K562 (cell line): ENCODE measurements around the gene LRRC27. TPM values are rescaled to one million over a fixed set of nuclear protein-coding genes. Genes with fewer than 3 reads are reported as not detected.
"Not testable (repeated sequence)": the region's sequence is repeated elsewhere in the genome, so short reads cannot be mapped to it uniquely, and the experiment has no call there.

Experiments
- ATAC-seq: fragments of 200-7000 bp; cut with Tn5 transposase; 3 replicates; pipeline ENCODE4 v1.9.1; 2020; ENCODE audit warnings: moderate library complexity
- BruUV-seq: library from RNA; stranded (reverse); fragments of 400-500 nt; replicated peaks from 2 replicates; lab custom pipeline; 2021; lab: Mats Ljungman, UMichigan
- CTCF ChIA-PET: fragments of 300-600 bp; formaldehyde crosslinking; extraction: SDS; loops from one replicate; lab custom pipeline; 2021; ENCODE audit warnings: low intra/inter-chr PET ratio; lab: Yijun Ruan, JAX
- POLR2A ChIA-PET: fragments of 300-600, 350-650 bp; sonication (Branson Sonifier 250); formaldehyde crosslinking; extraction: SDS; loops from one replicate; lab custom pipeline; 2021; ENCODE audit warnings: antibody characterized with exemption, inconsistent platforms; lab: Yijun Ruan, JAX
- DNase-seq, 4 experiments: peaks; one replicate each; pipeline versions ENCODE4 v3.0.0 to v3.0.0-alpha.2; 2011 to 2018; ENCODE audit warnings: low spot score in 3 of 4, mixed read lengths in 3 of 4; ENCODE audit errors: extremely low read depth in 1 of 4
- FAIRE-seq: peaks from 2 replicates; lab custom pipeline; 2011; peaks lifted over from hg19 to GRCh38; lab: Jason Lieb, UNC
- H2AFZ ChIP-seq: 2 replicates; pipeline ENCODE4 v1.6.0; 2011; ENCODE audit warnings: low read depth, low read length, control low read depth, inconsistent platforms
- H3K27ac ChIP-seq: fragments of 200-600 bp; 3 replicates; pipeline ENCODE4 v1.8.0; 2011; ENCODE audit warnings: low read depth, mild to moderate bottlenecking, control low read depth, inconsistent platforms, low read length, moderate library complexity, mixed read lengths; ENCODE audit errors: extremely low read depth
- H3K27me3 ChIP-seq, 2 experiments: fragments of 300-600 bp in 1 of 2; 2 replicates in 1 of 2; 3 replicates in 1 of 2; pipeline versions ENCODE4 v1.6.0 to v1.8.0; 2011; ENCODE audit warnings: inconsistent platforms in 2 of 2, low read length in 2 of 2, mild to moderate bottlenecking in 1 of 2, mixed read lengths in 1 of 2, moderate library complexity in 1 of 2; ENCODE audit not compliant: control insufficient read depth in 2 of 2, insufficient read depth in 2 of 2
- H3K36me3 ChIP-seq: fragments of 300-600 bp; 3 replicates; pipeline ENCODE4 v1.8.0; 2011; ENCODE audit warnings: mild to moderate bottlenecking, low read length, inconsistent platforms; ENCODE audit not compliant: control insufficient read depth, insufficient read depth
- H3K4me1 ChIP-seq, 2 experiments: fragments of 200-600 bp in 1 of 2; replicated peaks in 1 of 2; 2 replicates in 1 of 2; 3 replicates in 1 of 2; pipeline versions ENCODE4 v1.5.1 to v1.8.0; 2011; ENCODE audit warnings: inconsistent platforms in 2 of 2, low read length in 2 of 2, mild to moderate bottlenecking in 1 of 2, mixed read lengths in 1 of 2, moderate library complexity in 1 of 2; ENCODE audit not compliant: control insufficient read depth in 2 of 2, insufficient read depth in 2 of 2
- H3K4me2 ChIP-seq: 2 replicates; pipeline ENCODE4 v1.6.1; 2011; ENCODE audit warnings: low read length, control low read depth, inconsistent platforms, mixed read lengths; ENCODE audit not compliant: insufficient read depth
- H3K4me3 ChIP-seq: fragments of 200-600 bp; sonication (generic), shearing (Covaris generic); 2 replicates; pipeline ENCODE4 v1.5.1; 2016; ENCODE audit warnings: control low read depth, inconsistent platforms
- H3K79me2 ChIP-seq: fragments of 200-600 bp; 3 replicates; pipeline ENCODE4 v1.8.0; 2011; ENCODE audit warnings: low read length, inconsistent platforms; ENCODE audit not compliant: control insufficient read depth, insufficient read depth
- H3K9ac ChIP-seq, 2 experiments: 2 replicates each; pipeline versions ENCODE4 v1.6.0 to v1.6.1; 2011; ENCODE audit warnings: low read depth in 2 of 2, low read length in 2 of 2, control low read depth in 1 of 2, inconsistent platforms in 1 of 2, mild to moderate bottlenecking in 1 of 2, mixed read lengths in 1 of 2; ENCODE audit not compliant: insufficient read depth in 1 of 2
- H3K9me1 ChIP-seq: one replicate; pipeline ENCODE4 v1.6.0; 2011; ENCODE audit warnings: inconsistent platforms, mild to moderate bottlenecking, low read length, moderate library complexity; ENCODE audit not compliant: control insufficient read depth, insufficient read depth
- H3K9me3 ChIP-seq: replicated peaks from 2 replicates; pipeline ENCODE4 v1.5.1; 2011; ENCODE audit warnings: low read depth, low read length, inconsistent platforms; ENCODE audit not compliant: control insufficient read depth, insufficient read depth
- H4K20me1 ChIP-seq: replicated peaks from 2 replicates; pipeline ENCODE4 v1.6.1; 2011; ENCODE audit warnings: low read length, inconsistent platforms, mixed read lengths; ENCODE audit not compliant: control insufficient read depth, insufficient read depth
- MAFG ChIP-seq: fragments of 450-650 bp; conservative IDR thresholded peaks from 2 replicates; pipeline ENCODE4 v1.6.1; 2016; ENCODE audit warnings: missing genetic modification characterization, missing compliant biosample characterization
- NR3C1 ChIP-seq: sonication (generic); formaldehyde crosslinking; IDR thresholded peaks from 2 replicates; pipeline ENCODE4 v1.8.1; 2022; ENCODE audit warnings: missing genetic modification reagents
- NRF1 ChIP-seq, 2 experiments: fragments of 450-650 bp; IDR thresholded peaks in 1 of 2; conservative IDR thresholded peaks in 1 of 2; 2 replicates each; pipeline ENCODE4 v1.6.1; 2014; ENCODE audit warnings: mild to moderate bottlenecking in 2 of 2
- RB1 ChIP-seq: fragments of 450-650 bp; IDR thresholded peaks from 2 replicates; pipeline ENCODE4 v1.6.1; 2017; ENCODE audit warnings: low read depth, mild to moderate bottlenecking
- SAFB2 ChIP-seq: fragments of 200-400 bp; formaldehyde crosslinking; IDR thresholded peaks from 2 replicates; pipeline ENCODE4 v1.6.1; 2018; ENCODE audit warnings: borderline replicate concordance, low read length, low read depth, moderate library complexity; ENCODE audit not compliant: severe bottlenecking
- ZC3H8 ChIP-seq: fragments of 450-650 bp; IDR thresholded peaks from 2 replicates; pipeline ENCODE4 v1.6.1; 2017
- ZFP1 ChIP-seq: fragments of 450-650 bp; formaldehyde crosslinking; IDR thresholded peaks from 2 replicates; pipeline ENCODE4 v1.4.0; 2020; ENCODE audit warnings: mild to moderate bottlenecking, mixed read lengths
- ZNF124 ChIP-seq: sonication (generic); formaldehyde crosslinking; IDR thresholded peaks from 2 replicates; pipeline ENCODE4 v1.8.1; 2022; ENCODE audit warnings: missing genetic modification reagents
- ZNF518B ChIP-seq: fragments of 250-450 bp; sonication (Bioruptor Pico); IDR thresholded peaks from 2 replicates; pipeline ENCODE4 v1.5.0; 2021; ENCODE audit warnings: mild to moderate bottlenecking, moderate library complexity
- WGBS: fragments of 100-300 bp; shearing (Covaris generic); methylation state at CpG from one replicate; pipeline ENCODE4 v1.1.6; 2016; ENCODE audit warnings: low coverage, mixed read lengths; ENCODE audit not compliant: insufficient coverage; ENCODE audit errors: missing lambda C conversion rate; 5-methylcytosine and 5-hydroxymethylcytosine counted together
- in situ Hi-C: fragments of 300-500 bp; cut with MboI; formaldehyde crosslinking; loops from 4 replicates; pipeline ENCODE4 v1.15.0; 2018; ENCODE audit warnings: inconsistent platforms, mixed read lengths
- intact Hi-C: fragments of 100-400 bp; cut with micrococcal nuclease; formaldehyde crosslinking; loops from 2 replicates; pipeline ENCODE4 v1.14.2; 2022
- polyA plus RNA-seq, 8 experiments: library from polyadenylated mRNA; depleted of rRNA in 4 of 8; stranded (reverse) in 5 of 8; unstranded in 3 of 8; fragments of >200 nt; fragmentation: Nextera tagmentation in 2 of 8; fragmentation: Illumina TruSeq in 1 of 8; extraction: Ambion mirVana in 2 of 8; extraction: Trizol in 1 of 8; gene quantifications; 2 replicates each; pipeline versions ENCODE4 v1.2.1 to v1.2.3, GENCODE V29; 2011 to 2014; ENCODE audit warnings: inconsistent platforms in 1 of 8, missing spikeins in 1 of 8
- total RNA-seq, 7 experiments: library from RNA; depleted of rRNA in 6 of 7; stranded (reverse); fragments of >200 nt in 6 of 7; fragmentation: Illumina TruSeq in 2 of 7; extraction: Trizol in 2 of 7; gene quantifications; 2 replicates each; pipeline versions ENCODE4 v1.2.1 to v1.2.3, GENCODE V29; 2011 to 2021; ENCODE audit warnings: low replicate concordance in 1 of 7
- TF ChIP-seq, protein P1 (sequence below): fragments of 450-650 bp; conservative IDR thresholded peaks from 2 replicates; pipeline ENCODE4 v1.6.1; 2016; ENCODE audit warnings: missing genetic modification characterization, low read depth, mild to moderate bottlenecking, control low read depth, missing compliant biosample characterization
- TF ChIP-seq, protein P2 (sequence below): fragments of 450-650 bp; formaldehyde crosslinking; IDR thresholded peaks from 2 replicates; pipeline ENCODE4 v1.4.0; 2020; ENCODE audit warnings: mild to moderate bottlenecking, mixed read lengths

Gene LRRC27
- total and polyA plus RNA-seq, 9 of the 15 experiments (the other 6 are each of a cell fraction or from before 2014, with no cell fraction given), result 0.10 to 2.7 (median 1.4) TPM

- TF ChIP-seq ZNF124 (CRISPR knock-in tag), result no peak
- TF ChIP-seq NR3C1 (CRISPR knock-in tag), result no peak
- TF ChIP-seq RB1, result no peak
- TF ChIP-seq ZC3H8, result no peak
- TF ChIP-seq, protein P1, sequence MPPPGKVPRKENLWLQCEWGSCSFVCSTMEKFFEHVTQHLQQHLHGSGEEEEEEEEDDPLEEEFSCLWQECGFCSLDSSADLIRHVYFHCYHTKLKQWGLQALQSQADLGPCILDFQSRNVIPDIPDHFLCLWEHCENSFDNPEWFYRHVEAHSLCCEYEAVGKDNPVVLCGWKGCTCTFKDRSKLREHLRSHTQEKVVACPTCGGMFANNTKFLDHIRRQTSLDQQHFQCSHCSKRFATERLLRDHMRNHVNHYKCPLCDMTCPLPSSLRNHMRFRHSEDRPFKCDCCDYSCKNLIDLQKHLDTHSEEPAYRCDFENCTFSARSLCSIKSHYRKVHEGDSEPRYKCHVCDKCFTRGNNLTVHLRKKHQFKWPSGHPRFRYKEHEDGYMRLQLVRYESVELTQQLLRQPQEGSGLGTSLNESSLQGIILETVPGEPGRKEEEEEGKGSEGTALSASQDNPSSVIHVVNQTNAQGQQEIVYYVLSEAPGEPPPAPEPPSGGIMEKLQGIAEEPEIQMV, result no peak
- no peak for TF ChIP-seq NRF1 (conservative IDR thresholded peaks at IDR 0.05 in 1 of 2, IDR thresholded peaks at IDR 0.05 in 1 of 2)
- no peak for TF ChIP-seq ZNF518B (CRISPR knock-in tag)
- no peak for TF ChIP-seq MAFG (tag)
- no peak for TF ChIP-seq ZFP1 (CRISPR knock-in tag)
- TF ChIP-seq SAFB2, result no peak
- TF ChIP-seq, protein P2, sequence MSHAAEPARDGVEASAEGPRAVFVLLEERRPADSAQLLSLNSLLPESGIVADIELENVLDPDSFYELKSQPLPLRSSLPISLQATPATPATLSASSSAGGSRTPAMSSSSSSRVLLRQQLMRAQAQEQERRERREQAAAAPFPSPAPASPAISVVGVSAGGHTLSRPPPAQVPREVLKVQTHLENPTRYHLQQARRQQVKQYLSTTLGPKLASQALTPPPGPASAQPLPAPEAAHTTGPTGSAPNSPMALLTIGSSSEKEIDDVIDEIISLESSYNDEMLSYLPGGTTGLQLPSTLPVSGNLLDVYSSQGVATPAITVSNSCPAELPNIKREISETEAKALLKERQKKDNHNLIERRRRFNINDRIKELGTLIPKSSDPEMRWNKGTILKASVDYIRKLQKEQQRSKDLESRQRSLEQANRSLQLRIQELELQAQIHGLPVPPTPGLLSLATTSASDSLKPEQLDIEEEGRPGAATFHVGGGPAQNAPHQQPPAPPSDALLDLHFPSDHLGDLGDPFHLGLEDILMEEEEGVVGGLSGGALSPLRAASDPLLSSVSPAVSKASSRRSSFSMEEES (CRISPR knock-in tag), result no peak
Observed at GRCh38 chr10:132336919-132337407, 5.0 kb downstream of the LRRC27 start (continued).

GRCh38 chr10:132337854-132338253 lies 5.9 kb downstream of the LRRC27 start:
- H3K36me3 ChIP-seq, BruUV-seq, H3K27ac ChIP-seq, in situ Hi-C loops, ATAC-seq, H3K9ac ChIP-seq, H3K9me3 ChIP-seq, H3K9me1 ChIP-seq, H2AFZ ChIP-seq, H3K27me3 ChIP-seq, DNase-seq, POLR2A ChIA-PET, intact Hi-C loops, CTCF ChIA-PET, H3K79me2 ChIP-seq, H3K4me2 ChIP-seq, H3K4me3 ChIP-seq, FAIRE-seq, H4K20me1 ChIP-seq: not testable (repeated sequence)
- 95% methylated on average over 3 of the region's 7 CpGs for WGBS
- H3K4me1 ChIP-seq, result peaks cover 11 to 21% of the 10 kb centered on the region in 2 experiments; a peak in 4 of 5 replicates
